ENCODE measurements around the gene PCGF6.

PCGF6 gene

DNA sequence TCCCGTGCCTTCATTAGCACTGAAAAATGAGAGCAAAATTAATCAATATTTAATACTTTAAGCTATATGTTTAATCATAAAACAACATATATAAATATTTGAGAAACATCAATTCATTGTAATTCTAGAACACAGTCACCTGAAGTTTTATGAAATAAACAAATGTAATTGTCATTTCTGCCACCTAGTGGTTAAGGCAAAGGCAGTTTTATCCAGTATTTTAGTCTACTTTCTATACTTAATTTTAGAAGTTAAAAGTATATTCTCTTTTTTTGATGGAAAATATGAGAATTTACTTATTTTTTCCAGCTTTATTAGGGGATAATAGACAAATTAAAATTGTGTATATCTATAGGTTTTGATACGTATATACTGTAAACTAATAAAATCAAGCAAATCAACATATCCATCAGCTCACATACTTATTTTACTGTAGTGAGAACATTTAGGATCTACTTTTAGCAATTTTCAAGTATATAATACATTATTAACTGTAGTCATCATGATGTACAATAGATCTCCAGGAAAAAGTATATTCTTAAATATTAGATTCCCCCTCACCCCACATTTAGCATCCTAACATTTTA is 16.9 kb downstream of the PCGF6 start:
- H3K27ac ChIP-seq (ENCODE audit: low read depth in 2 of 2, low read length in 2 of 2): no peak overlapping the region
- no peak overlapping the region for H3K9ac ChIP-seq (ENCODE audit: low read depth in 1 of 2, low read length in 2 of 2)
- no peaks in the 10 kb centered on the region for H3K27me3 ChIP-seq (ENCODE audit: control insufficient read depth in 2 of 2, insufficient read depth in 2 of 2, low read length in 2 of 2)
- H3K4me1 ChIP-seq (ENCODE audit: control insufficient read depth in 2 of 2, insufficient read depth in 2 of 2, low read length in 2 of 2): no peaks in the 10 kb centered on the region
- H3K9me3 ChIP-seq (ENCODE audit: control insufficient read depth in 2 of 2, low read length in 2 of 2): no peaks in the 10 kb centered on the region
- peaks cover 4 to 10% of the 10 kb centered on the region in 2 donors for H3K36me3 ChIP-seq (ENCODE audit: control insufficient read depth in 2 of 2, insufficient read depth in 2 of 2, low read length in 2 of 2)
- H3K4me3 ChIP-seq (ENCODE audit: low read length in 2 of 2): no peak overlapping the region

DNA sequence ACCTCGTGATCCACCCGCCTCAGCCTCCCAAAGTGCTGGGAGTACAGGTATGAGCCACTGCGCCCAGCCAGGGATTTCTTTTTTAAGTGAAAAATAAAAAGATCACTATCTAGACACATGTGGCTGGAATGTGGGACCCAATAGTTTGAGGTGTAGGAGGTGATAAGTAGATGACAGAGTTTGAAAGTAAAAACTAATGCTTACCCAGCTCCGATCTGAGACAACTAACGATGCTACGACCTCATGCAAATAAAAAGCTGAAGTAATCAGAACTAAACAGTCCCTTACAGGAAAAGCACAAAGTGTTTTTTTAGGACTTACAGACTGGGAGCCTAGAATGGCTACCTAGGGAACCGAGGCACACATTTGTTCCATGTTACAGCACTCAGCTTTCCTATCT is 23.0 kb downstream of the PCGF6 start:
- no peak overlapping the region for H3K4me3 ChIP-seq (ENCODE audit: low read length in 2 of 2)
- H3K27me3 ChIP-seq (ENCODE audit: control insufficient read depth in 2 of 2, insufficient read depth in 2 of 2, low read length in 2 of 2): no peaks in the 10 kb centered on the region
- peaks cover 0 to 12% of the 10 kb centered on the region in 2 donors for H3K36me3 ChIP-seq (ENCODE audit: control insufficient read depth in 2 of 2, insufficient read depth in 2 of 2, low read length in 2 of 2)
- no peaks in the 10 kb centered on the region for H3K9me3 ChIP-seq (ENCODE audit: control insufficient read depth in 2 of 2, low read length in 2 of 2)
- H3K27ac ChIP-seq (ENCODE audit: low read depth in 2 of 2, low read length in 2 of 2): no peak overlapping the region
- H3K4me1 ChIP-seq (ENCODE audit: control insufficient read depth in 2 of 2, insufficient read depth in 2 of 2, low read length in 2 of 2): no peaks in the 10 kb centered on the region
- no peak overlapping the region for H3K9ac ChIP-seq (ENCODE audit: low read depth in 1 of 2, low read length in 2 of 2)

DNA sequence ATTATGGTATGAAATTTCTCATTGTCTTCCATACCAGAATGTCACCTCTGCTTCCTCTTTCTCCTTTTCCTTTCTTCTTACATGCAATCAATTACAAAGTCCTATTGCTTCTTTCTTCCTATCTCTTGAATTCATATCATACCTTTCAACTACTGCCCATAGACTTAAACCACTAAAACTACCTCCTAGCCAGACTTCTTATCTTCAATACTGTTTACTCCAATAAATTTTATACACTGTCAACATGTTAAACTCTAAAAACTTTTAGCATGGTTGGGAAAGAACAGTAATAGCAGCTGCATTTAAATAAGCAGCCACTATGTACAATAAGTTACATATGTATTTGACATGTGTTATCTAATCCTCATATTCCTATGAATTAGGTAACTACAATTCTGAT is 34.9 kb downstream of the PCGF6 start:
- Histone ChIP-seq H3K4me1 (ENCODE audit: control insufficient read depth in 2 of 2, insufficient read depth in 2 of 2, low read length in 2 of 2) (no peaks in the 10 kb centered on the region), H3K36me3 (ENCODE audit: control insufficient read depth in 2 of 2, insufficient read depth in 2 of 2, low read length in 2 of 2) (peaks cover 0 to 5% of the 10 kb centered on the region in 2 donors), H3K27ac (ENCODE audit: low read depth in 2 of 2, low read length in 2 of 2) (no peak overlapping the region), H3K27me3 (ENCODE audit: control insufficient read depth in 2 of 2, insufficient read depth in 2 of 2, low read length in 2 of 2) (no peaks in the 10 kb centered on the region), H3K9ac (ENCODE audit: low read depth in 1 of 2, low read length in 2 of 2) (no peak overlapping the region), H3K9me3 (ENCODE audit: control insufficient read depth in 2 of 2, low read length in 2 of 2) (no peaks in the 10 kb centered on the region), H3K4me3 (ENCODE audit: low read length in 2 of 2) (no peak overlapping the region)

GRCh38 chr10:103310197-103310596 is 40.7 kb downstream of the PCGF6 start:
- peaks cover 3 to 7% of the 10 kb centered on the region in 2 donors for H3K36me3 ChIP-seq (ENCODE audit: control insufficient read depth in 2 of 2, insufficient read depth in 2 of 2, low read length in 2 of 2)

DNA sequence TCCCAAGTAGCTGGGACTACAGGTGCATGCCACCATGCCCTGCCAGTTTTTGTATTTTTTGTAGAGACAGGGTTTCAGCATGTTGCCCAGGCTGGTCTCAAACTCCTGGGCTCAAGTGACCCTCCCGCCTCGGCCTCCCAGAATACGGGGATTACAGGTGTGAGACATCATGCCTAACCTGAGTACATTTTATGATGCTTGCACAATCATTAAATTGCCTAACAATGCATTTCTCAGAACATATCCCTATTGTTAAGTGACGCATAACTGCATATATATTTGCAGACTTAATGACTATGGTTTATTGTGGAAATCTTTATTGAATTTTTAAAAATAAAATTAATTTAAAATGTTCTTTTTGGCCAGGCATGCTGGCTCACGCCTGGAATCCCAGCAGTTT is 43.3 kb downstream of the PCGF6 start:
- no peak overlapping the region for H3K9ac ChIP-seq (ENCODE audit: low read depth in 1 of 2, low read length in 2 of 2)
- H3K4me1 ChIP-seq (ENCODE audit: control insufficient read depth in 2 of 2, insufficient read depth in 2 of 2, low read length in 2 of 2): no peaks in the 10 kb centered on the region
- no peak overlapping the region for H3K27ac ChIP-seq (ENCODE audit: low read depth in 2 of 2, low read length in 2 of 2)
- H3K9me3 ChIP-seq (ENCODE audit: control insufficient read depth in 2 of 2, low read length in 2 of 2): no peaks in the 10 kb centered on the region
- H3K27me3 ChIP-seq (ENCODE audit: control insufficient read depth in 2 of 2, insufficient read depth in 2 of 2, low read length in 2 of 2): no peaks in the 10 kb centered on the region
- H3K36me3 ChIP-seq (ENCODE audit: control insufficient read depth in 2 of 2, insufficient read depth in 2 of 2, low read length in 2 of 2): peaks cover 3 to 4% of the 10 kb centered on the region in 2 donors
- H3K4me3 ChIP-seq (ENCODE audit: low read length in 2 of 2): no peak overlapping the region

More at GRCh38 chr10:103310197-103310596, 40.7 kb downstream of the PCGF6 start:
- no peaks in the 10 kb centered on the region for H3K4me1 ChIP-seq (ENCODE audit: control insufficient read depth in 2 of 2, insufficient read depth in 2 of 2, low read length in 2 of 2)
- no peak overlapping the region for H3K27ac ChIP-seq (ENCODE audit: low read depth in 2 of 2, low read length in 2 of 2)
- no peaks in the 10 kb centered on the region for H3K27me3 ChIP-seq (ENCODE audit: control insufficient read depth in 2 of 2, insufficient read depth in 2 of 2, low read length in 2 of 2)
- H3K9me3 ChIP-seq (ENCODE audit: control insufficient read depth in 2 of 2, low read length in 2 of 2): no peaks in the 10 kb centered on the region
- no peak overlapping the region for H3K9ac ChIP-seq (ENCODE audit: low read depth in 1 of 2, low read length in 2 of 2)
- no peak overlapping the region for H3K4me3 ChIP-seq (ENCODE audit: low read length in 2 of 2)

GRCh38 chr10:103295374-103296015 is 55.4 kb downstream of the PCGF6 start:
- H3K9ac ChIP-seq (ENCODE audit: low read depth in 1 of 2, low read length in 2 of 2): no peak overlapping the region
- no peaks in the 10 kb centered on the region for H3K9me3 ChIP-seq (ENCODE audit: control insufficient read depth in 2 of 2, low read length in 2 of 2)
- no peak overlapping the region for H3K27ac ChIP-seq (ENCODE audit: low read depth in 2 of 2, low read length in 2 of 2)
- H3K4me1 ChIP-seq (ENCODE audit: control insufficient read depth in 2 of 2, insufficient read depth in 2 of 2, low read length in 2 of 2): no peaks in the 10 kb centered on the region
- H3K4me3 ChIP-seq (ENCODE audit: low read length in 2 of 2): no peak overlapping the region
- H3K27me3 ChIP-seq (ENCODE audit: control insufficient read depth in 2 of 2, insufficient read depth in 2 of 2, low read length in 2 of 2): no peaks in the 10 kb centered on the region
- no peaks in the 10 kb centered on the region for H3K36me3 ChIP-seq (ENCODE audit: control insufficient read depth in 2 of 2, insufficient read depth in 2 of 2, low read length in 2 of 2)

- Histone ChIP-seq H3K4me3 (ENCODE audit: low read length in 2 of 2) (no peak overlapping the region), H3K36me3 (ENCODE audit: control insufficient read depth in 2 of 2, insufficient read depth in 2 of 2, low read length in 2 of 2) (no peaks in the 10 kb centered on the region), H3K27me3 (ENCODE audit: control insufficient read depth in 2 of 2, insufficient read depth in 2 of 2, low read length in 2 of 2) (peaks cover 5 to 11% of the 10 kb centered on the region in 2 donors), H3K27ac (ENCODE audit: low read depth in 2 of 2, low read length in 2 of 2) (no peak overlapping the region), H3K4me1 (ENCODE audit: control insufficient read depth in 2 of 2, insufficient read depth in 2 of 2, low read length in 2 of 2) (no peaks in the 10 kb centered on the region), H3K9me3 (ENCODE audit: control insufficient read depth in 2 of 2, low read length in 2 of 2) (no peaks in the 10 kb centered on the region), H3K9ac (ENCODE audit: low read depth in 1 of 2, low read length in 2 of 2) (no peak overlapping the region)
These were observed 59.4 kb downstream of the PCGF6 start for GRCh38 chr10:103291588-103291987.

GRCh38 chr10:103287992-103288391 is 62.9 kb downstream of the PCGF6 start:
- H3K4me3 ChIP-seq (ENCODE audit: low read length in 2 of 2): no peak overlapping the region
- H3K4me1 ChIP-seq (ENCODE audit: control insufficient read depth in 2 of 2, insufficient read depth in 2 of 2, low read length in 2 of 2): no peaks in the 10 kb centered on the region
- H3K36me3 ChIP-seq (ENCODE audit: control insufficient read depth in 2 of 2, insufficient read depth in 2 of 2, low read length in 2 of 2): no peaks in the 10 kb centered on the region
- H3K9ac ChIP-seq (ENCODE audit: low read depth in 1 of 2, low read length in 2 of 2): no peak overlapping the region
- H3K9me3 ChIP-seq (ENCODE audit: control insufficient read depth in 2 of 2, low read length in 2 of 2): no peaks in the 10 kb centered on the region
- H3K27ac ChIP-seq (ENCODE audit: low read depth in 2 of 2, low read length in 2 of 2): no peak overlapping the region
- H3K27me3 ChIP-seq (ENCODE audit: control insufficient read depth in 2 of 2, insufficient read depth in 2 of 2, low read length in 2 of 2): peaks cover 7 to 11% of the 10 kb centered on the region in 2 donors

- Histone ChIP-seq H3K4me3 (ENCODE audit: low read length in 2 of 2) (no peak overlapping the region), H3K36me3 (ENCODE audit: control insufficient read depth in 2 of 2, insufficient read depth in 2 of 2, low read length in 2 of 2) (no peaks in the 10 kb centered on the region), H3K9me3 (ENCODE audit: control insufficient read depth in 2 of 2, low read length in 2 of 2) (no peaks in the 10 kb centered on the region), H3K27me3 (ENCODE audit: control insufficient read depth in 2 of 2, insufficient read depth in 2 of 2, low read length in 2 of 2) (peaks cover 19 to 30% of the 10 kb centered on the region in 2 donors), H3K27ac (ENCODE audit: low read depth in 2 of 2, low read length in 2 of 2) (no peak overlapping the region), H3K9ac (ENCODE audit: low read depth in 1 of 2, low read length in 2 of 2) (no peak overlapping the region), H3K4me1 (ENCODE audit: control insufficient read depth in 2 of 2, insufficient read depth in 2 of 2, low read length in 2 of 2) (no peaks in the 10 kb centered on the region)
These were observed 66.8 kb downstream of the PCGF6 start for GRCh38 chr10:103284170-103284569.

DNA sequence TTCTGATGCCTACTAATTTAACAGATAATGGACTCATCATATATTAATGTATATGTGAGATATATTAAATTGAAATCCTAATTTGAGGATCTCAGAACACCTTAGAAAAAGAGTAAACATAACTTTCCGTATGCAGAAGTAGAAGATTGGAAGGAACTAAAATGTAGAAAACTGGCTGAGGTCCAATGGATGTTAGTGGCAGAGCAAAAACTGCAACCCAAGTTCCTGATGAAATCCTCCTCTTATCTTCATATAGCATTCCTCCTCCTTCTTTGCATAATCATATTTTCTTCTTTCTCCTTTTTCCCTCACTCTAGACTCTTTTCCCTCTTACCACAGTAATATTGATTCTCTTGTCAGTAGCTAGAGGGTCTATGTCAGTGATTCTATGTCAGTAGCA is 68.0 kb downstream of the PCGF6 start:
- Histone ChIP-seq H3K9ac (ENCODE audit: low read depth in 1 of 2, low read length in 2 of 2) (no peak overlapping the region), H3K9me3 (ENCODE audit: control insufficient read depth in 2 of 2, low read length in 2 of 2) (peaks cover 0 to 2% of the 10 kb centered on the region in 2 donors), H3K4me1 (ENCODE audit: control insufficient read depth in 2 of 2, insufficient read depth in 2 of 2, low read length in 2 of 2) (no peaks in the 10 kb centered on the region), H3K4me3 (ENCODE audit: low read length in 2 of 2) (no peak overlapping the region), H3K36me3 (ENCODE audit: control insufficient read depth in 2 of 2, insufficient read depth in 2 of 2, low read length in 2 of 2) (no peaks in the 10 kb centered on the region), H3K27me3 (ENCODE audit: control insufficient read depth in 2 of 2, insufficient read depth in 2 of 2, low read length in 2 of 2) (peaks cover 25 to 38% of the 10 kb centered on the region in 2 donors), H3K27ac (ENCODE audit: low read depth in 2 of 2, low read length in 2 of 2) (no peak overlapping the region)

Data from mucosa of rectum (tissue), 2 donors.